Stimulated activated CD8-positive, alpha-beta memory T cell treated with anti-CD3 and anti-CD28 coated beads, Interleukin-15, amount 100 ng/mL, for 24 hours (primary cell): Measurements from ENCODE around the gene KLF16.

Experiments used
- DNase-seq: peaks from one replicate; pipeline ENCODE4 v3.0.0-alpha.2; 2020; ENCODE audit warnings: low read depth

Gene KLF16

DNA sequence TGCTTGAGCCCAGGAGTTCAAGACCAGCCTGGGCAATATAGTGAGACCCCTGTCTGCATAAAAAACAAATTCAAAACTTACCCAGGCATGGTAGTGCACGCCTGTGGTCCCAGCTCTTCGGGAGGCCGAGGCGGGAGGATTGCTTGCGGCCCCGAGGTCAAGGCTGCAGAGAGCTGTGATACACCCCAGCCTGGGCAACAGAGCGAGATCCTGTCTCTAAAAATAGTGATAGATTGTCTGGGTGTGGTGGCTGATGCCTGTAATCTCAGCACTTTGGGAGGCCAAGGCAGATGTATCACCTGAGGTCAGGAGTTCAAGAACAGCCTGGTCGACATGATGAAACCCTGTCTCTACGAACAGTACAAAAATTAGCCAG lies 4.0 kb upstream of the KLF16 start:
- DNase-seq = no peak

DNA sequence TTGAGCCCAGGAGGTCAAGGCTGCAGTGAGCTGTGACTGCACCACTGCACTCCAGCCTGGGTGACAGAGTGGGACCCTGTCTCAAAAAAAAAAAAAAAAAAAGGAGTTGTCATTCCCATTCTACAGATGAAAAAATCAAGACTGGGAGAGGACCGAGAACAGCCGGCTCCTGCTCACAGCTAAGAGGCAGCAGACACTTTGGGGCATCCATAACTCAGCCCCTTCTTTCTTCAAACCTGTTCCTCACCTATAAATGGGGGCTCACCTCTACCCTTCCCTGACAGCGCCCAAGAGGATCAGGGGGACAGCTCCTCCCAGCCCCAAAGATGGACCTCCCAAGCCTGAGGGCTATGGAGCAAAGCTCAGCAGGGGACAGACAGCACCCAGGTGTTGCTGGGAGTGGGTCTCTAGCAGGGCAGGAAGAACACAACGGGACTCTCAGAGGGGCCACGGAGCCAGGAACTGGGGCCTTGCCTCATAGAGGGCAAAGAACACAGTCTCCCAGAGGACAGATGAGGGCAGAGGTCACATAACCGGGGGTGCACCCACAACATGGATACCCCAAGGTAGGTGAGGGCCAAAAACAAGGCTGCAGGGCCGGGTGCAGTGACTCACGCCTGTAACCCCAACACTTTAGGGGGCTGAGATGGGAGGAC lies 3.4 kb upstream of the KLF16 start:
- no peak for DNase-seq

DNA sequence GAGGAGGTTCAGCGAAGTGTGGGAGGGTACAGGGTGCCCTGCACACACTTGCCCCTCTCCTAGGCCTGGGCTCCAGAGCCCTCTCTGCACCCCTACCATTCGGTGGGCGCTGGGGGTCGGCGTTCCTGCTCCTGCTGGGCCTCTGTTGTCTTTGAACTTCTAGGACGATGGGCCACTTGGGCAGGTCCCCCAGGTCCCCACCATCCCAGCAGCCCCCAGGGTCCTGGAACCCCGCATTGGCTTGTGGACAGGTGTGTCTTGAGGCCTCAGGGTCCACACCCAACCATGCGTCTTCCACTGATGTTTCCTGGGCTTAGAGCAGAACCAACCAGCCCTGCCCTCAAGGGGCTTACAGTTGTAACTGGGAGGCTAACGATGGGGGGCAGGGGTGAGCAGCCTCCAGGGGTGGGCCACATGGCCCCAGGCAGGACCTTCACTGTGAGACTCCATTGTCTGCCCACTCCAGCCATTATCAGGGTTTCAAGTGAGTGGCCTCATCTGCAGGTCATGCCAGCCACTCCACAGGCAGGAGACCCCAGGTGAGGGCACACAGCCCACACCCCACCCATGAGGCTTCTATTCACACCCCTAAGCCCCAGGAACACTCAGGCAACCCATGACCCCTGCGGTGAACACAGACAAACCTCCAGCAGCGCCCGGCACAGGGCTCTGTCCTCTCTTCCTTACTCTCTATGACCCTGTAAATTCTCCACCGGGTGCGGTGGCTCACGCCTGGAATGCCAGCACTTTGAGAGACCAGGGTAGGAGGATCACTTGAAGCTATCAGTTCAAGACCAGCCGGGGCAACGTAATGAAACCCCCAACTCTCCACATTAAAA lies 2.0 kb upstream of the KLF16 start:
- no peak for DNase-seq

DNA sequence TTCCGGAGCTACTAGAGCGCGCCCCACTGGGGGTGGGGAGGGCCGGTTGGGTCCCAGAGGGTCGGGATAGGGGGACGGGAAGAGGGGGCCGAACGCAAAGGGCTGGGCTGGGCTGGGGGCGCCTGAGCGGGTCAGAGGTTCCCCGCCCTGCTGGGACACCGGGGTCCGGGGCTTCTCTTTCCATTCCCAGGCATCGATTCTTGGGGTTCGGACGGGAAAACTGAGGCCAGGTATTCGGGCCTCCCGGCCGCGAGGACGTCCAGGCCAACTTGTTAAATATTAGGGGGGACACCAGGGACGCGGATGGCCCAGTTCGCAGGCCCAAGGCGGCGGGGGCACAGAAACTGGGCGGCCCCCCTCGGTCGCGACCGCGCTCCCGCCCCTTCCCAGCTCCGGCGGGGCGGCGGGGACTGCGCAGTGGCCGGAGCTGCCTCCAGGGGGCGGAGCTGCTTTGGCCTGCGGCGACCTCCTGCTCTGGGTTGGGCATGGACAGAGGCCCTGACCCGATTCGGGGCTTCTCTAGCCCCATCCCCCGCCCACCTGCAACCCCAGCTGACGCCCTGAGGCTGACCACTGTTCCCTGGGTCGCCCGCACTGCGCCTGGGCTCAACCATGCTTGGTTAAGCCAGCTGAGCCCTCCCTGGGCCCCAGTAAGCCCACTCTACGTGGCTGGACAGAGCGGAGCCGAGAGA lies 1.2 kb upstream of the KLF16 start:
- peak; percentile 42 for DNase-seq

DNA sequence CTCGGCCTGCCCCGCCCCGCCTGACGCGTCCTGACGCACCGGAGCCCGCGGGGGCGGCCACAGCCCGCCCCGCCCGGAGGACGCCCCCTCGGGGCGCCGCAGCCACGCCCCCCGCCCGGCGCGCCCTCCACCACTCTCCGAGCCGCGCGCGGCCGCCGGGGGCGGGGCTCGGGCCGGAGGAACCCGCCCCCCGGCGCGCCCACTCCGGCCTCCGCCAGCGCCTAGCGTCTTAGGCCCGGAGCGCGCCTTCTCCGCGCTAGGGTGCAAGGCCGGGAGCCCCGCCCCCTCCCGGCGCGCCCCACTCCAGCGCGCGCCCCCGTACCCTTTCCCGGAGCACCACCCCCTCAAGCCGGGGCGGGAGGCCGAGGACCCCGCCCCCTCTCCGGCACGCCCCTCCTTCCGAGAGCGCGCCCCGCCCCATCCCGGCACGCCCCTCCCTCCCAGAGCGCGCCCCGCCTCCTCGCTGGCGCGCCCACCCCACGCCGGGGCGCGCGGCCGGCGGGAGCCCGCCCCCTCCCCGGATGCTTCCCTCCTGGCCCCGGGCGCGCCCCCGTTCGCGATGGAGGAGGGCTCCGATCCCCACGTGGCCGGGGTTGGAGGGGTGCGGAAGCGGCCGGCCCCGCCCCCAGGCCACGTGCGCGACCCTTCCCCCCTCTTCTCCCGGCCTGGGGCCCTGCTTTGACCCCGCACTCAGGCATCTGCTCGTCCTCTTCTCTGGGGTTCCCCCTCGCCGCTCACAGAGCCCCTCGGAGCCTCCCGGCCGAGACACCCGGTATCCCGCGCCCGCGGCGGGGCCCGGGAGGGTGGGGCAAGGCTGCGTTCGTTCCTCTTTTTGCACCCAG lies 480 bp upstream of the KLF16 start:
- DNase-seq = peak; percentile 92

DNA sequence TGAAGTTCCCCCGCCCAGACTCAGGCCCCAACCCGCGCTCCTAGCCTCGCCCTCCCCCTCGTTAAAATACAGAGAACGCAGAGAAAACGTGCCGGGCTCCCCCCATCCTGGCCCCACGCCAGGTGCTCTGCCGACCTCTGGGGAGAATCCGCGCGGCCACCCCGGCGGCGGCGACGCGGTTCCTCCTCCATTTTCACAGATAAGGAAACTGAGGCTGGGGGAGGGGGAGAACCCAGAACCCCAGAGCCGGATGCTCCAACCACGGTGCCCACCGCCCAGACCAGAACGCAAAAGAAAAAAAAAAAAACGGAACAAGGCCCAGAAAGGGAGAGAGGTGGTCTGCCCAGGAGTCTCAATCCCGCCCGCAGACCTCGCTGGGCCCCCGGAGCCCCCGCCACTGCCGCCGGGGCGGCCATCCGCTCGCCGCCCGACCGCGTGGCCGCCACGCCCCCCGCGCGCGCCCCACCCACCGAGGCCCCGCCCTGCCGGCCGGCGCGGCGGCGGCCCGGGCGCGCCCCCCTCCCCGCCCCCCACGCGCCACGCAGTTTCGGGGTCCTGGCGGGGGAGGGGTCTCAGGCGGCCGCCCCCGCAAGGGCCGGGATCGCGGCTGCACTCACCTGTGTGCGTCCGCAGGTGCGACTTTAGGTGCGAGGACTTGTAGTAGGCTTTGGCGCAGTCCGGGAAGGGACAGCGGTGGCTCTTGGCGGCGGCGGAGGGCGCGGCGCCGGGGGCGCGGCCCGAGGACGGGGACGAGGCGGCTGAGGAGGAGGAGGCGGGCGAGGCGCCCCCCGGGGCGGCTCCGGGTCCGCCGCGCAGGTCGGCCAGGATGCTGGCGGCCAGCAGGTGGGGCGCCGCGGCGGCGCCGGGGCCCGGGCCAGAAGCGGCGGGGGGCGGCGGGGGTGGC lies 703 bp downstream of the KLF16 start:
- peak; percentile 56 for DNase-seq

DNA sequence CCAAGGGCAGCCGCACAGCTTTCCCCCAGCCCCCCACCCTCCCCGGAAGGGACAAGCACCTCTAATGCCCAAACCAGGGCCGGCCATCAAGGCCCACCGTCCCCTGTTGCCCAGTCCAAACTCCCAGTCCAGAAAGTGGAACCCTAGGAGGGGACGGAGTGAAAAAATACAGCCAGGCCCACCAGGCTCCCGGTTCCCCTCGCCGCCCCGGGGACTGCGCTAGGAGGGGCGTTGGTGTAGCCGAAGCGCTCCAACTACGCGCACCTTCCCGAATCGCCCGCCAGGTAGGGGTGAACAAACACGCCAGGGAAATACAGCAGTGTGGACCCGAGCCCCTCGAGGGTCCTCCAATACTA lies 1.3 kb downstream of the KLF16 start:
- DNase-seq = no peak

DNA sequence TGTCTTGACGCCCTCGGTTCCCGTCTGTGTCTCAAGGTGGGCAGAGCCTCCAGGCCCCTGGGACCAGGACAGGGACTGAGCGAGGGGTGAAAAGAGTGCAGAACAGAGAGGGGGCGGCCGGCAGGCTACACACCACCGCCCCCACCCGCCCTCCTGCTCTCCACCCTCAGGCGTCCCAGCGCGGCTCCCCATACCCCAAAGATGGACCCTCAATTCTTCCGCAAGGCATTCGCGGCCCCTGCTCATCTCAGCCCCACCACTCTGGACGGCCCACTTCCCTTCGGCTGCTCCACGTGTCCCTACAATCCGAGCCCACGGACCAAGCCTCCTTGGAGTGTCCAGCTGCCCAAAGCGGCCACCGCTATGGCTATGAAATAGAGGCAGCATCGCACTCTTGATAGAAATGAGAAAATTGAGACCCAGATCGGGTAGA lies 1.8 kb downstream of the KLF16 start:
- DNase-seq = no peak

DNA sequence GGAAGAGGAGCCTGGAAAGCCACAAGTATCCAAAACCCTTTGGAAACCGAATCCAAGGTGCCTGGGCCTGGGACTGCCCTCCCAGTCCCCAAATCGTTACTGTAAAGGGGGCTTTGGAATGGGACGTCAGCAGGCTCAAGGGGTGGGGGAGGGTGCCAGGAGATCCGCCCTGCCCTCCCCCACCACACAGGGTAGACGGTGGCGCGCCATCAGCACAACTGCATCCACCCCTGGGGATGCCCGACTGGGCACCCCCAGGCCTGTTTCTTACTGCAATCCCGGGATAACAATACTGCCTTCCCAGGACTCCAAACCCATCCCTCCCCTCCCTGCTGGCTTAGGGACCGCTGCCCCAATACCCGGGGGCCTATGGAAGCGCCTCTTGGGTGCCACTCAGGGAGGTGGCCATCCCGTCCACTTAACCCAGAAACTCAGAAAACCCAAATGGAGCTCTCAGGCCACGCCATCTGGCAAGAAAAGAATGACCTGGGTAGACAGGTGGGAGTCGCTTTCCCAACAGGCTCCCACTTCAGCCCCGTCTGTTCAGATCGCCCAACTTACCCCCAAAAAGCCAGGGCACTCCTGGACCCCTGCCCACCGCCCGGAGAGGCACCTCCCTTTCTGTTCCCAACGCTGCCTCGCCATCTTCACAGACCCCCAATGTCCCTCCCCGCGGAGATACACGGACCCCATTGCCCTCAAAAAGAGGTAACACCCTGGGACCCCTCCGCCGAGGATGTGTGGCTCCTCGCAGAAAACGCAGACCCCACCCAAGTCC lies 2.4 kb downstream of the KLF16 start:
- no peak for DNase-seq

DNA sequence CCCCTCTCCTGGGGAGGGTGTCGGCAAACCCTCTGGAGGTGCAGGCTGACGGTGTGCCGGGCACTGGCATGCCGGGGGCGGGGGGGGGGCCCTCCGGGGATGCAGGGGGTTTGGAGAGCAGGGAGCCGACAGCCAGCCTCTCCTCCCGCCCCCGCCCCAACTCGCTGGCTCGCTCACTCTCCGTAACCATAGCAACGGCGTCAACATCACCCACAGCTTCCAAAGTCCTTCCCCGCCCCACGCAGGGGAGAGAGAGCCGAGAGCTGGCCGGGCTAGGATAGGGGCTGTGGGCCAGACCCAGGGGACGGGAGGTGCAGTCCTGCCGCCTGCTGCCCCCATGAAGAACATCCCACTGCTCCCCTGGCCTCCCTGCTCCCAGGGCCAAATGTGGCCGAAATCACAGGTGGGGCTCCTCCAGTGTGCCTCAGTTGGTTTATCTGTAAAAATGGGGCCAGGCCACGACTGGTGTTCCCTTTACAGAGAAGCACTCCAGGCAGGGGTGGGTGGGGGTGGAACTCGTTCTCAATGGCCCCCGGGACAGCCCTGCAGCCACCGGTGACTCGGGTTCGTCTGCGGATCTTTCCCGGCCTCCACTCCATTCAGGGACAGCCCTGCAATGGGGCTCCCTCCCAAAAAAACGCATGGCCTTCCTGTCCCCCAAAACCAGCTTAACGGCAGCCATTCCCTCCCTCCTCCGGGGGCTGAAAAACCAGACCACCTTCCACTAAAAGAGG lies 3.2 kb downstream of the KLF16 start:
- DNase-seq = no peak

DNA sequence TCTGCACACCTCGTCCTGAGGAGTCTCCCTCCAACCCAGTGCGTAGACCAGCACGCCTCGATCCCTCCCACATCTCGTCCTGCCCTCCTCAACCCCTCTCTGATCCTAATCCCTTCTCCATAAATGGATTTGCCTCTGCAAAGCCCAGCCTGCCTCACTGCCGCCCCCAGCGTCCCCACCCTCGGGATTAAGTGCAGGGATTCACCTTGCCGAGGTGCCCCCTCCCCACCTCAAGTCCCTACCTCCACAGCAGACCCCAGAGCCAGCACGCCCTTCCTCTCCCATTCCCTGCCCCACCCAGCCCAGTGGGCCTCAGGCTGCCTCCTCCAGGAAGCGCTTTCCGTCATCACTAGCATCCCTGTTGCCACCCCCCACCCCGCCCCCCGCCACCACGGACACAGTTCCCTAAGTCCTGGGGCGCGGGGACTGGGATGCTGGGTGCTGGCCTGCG lies 4.0 kb downstream of the KLF16 start:
- DNase-seq = no peak

DNA sequence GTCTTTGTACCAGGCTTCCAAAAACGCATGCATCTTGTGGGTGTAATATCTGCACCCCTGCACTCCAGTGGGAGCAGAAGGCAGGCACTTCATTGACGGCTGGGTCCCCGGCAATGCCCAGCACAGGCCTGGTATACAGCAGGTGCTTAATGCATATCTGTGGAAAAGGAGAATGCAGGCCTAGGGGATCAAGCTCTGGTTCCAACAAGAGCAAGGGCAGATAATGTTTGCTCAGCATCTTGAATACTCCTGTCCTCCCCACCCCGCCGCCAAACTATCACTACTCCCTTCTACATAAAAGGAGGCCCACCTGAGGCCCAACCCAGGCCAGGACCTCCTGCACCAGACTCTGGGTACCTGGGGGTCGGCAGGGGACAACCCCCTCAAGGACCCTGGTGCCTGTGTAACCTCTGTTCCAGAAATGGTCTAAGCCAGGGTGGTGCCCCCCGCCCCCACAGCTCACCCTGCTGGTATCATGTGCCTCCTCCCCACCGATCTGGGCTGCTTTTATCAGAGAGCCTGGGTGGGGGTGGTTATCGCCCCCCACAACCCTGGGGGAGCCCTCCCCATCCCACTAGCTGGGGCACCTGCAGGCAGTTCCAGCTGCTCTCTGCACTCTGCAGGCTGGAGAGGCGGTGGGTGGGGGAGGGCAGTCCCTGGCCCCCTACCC lies 4.8 kb downstream of the KLF16 start:
- DNase-seq = no peak

DNA sequence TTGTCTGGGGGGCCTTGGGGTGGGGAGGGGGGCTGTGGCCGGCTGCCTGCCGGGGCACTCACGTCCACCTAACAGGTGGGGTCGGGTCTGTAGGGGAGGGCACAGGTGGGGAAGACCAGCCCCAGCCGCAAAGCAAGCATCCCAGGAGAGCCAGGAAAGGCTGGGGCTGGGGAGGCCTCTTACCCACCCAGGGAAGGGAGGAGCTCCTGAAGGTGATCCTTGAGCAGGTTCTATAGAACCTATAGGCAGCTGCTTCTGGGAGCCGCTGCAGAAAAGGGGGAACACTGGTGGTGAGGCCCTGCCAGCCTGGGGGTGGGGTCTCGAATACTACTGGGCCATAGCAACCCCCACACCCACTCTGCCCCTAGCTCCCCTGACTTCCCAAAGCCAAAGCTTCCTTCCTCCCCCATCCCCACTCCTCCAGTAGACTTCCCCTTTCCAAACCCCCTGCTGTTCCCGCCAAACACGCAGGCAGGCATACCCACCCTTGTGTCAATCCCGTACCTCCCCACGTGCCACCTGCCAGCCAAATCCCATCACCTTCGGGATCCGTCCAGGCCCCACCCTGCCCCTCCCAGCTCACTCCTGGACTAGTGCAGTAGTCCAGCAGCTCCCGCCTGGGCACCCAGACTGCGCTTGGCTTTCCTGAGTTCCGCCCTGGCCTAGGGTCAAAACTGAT lies 5.6 kb downstream of the KLF16 start:
- no peak for DNase-seq

DNA sequence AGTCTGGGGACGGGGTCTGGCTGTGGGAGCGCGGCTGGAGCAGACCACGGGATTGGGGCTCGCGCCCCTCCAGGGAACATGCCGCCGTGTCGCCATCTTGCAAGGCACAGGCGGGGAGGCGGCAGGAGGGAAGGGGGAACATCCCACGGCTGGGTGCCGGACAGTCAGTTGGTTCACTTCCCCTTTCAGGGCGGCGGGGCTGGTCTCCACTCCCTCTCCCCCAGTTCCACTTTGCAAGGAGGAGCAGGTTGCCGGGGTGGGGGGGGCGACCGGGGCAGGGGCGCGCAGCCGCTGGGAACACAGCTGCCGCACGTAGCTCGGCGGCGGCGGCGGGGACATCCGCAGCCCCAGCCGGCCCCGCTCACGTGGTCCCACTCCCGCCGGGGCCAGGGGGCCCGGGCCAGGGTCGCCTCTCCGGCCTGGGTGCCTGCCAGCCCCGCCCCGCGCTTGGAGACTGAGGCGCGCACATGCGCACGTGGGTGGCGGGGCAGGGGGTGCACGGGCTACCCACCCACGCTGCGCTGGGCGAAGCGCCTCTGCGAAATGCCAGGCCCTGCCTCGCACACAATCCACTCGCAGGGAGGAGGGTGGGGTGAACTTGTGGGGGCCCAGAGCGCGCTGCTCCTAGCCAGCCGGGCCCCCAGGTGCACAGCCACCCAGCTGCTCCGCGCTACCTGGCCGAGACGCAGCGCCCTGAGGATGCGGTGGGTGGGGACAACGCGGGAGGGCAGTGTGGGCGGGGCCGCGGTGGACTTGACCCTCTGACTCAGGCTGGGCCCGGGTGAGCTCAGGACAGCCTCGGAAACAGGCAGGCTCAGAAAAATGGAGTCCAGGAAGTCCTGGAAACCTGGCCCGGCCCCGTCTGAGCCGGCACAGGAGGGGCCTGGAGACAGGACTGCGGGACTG lies 6.4 kb downstream of the KLF16 start:
- no peak for DNase-seq

DNA sequence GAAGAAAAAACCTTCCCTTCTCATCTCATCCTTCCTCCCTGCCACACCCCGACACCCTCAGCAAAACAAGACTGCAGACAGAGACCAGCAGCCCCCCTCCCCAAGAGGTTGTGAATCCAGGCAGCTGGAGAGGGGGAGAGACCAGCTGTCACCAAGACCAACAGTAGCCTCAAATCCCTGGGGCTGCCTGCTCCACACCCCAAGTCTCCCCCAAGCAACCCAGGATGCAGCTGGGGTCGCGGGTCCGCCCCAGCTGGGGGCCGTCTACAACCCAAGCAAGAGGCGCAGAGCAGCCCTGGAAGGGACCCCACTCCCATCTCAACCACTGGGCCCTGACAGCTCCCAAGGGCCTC lies 7.1 kb downstream of the KLF16 start:
- DNase-seq = no peak

DNA sequence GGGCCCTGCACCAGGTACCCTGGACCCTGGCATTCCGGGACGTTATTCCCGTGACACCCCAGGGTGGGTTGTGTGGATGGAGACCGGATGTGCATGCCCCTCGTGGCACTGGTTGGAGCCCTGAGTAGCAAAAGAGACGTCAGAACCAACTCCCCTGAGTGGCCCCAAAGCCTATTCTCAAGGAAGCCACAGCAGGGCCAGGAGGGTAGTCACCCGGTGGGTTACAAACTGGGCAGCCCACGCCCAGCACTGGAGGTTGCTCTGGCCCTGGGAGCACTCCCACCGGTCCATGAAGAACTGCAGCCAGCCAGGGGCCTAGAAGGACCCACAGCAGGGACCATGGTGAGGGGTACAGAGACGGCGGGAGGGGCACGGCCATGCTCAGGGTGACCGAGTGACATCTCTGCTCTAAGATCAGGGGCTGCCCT lies 7.5 kb downstream of the KLF16 start:
- no peak for DNase-seq

DNA sequence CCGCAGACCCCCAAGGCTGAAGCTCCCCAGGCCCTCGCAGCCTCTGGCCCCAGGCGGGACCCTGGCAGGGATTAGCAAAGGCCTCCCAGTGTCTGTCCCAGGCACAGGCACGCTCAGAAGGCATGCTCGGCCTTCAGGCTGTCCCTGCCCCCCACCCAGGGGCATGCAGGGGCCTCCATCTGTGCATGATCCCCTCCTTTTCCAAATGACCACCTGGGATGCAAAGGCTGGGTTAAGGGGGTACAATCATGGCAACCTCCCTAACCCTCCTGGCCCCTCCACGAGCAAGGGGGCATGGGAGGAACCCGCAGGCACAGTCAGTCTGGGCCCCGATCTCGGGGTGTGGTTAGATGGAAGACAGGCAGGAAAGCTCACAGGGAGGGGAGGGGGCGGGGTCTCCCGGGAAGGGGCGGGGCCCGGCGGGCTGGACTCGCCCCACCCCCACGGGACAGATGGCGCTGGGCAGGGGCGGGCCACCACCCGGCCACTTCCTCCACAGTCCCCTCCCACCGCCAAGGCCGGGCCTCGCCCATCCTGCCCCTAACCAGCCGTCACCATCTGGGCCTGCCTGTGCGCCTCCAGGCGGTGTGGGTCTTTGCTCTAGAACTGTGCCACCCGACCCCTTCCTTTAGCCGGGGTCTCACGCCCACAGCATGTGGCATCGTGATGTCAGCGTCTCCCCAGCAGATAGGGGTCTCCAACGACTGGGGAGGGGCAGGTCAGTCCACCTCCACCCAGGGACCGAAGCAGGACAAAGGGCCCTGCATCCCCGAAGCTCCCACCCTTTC lies 8.1 kb downstream of the KLF16 start:
- DNase-seq = peak; percentile 55
